ENCODE data around the gene CLSTN2. TPM values are rescaled to one million over a fixed set of nuclear protein-coding genes. Genes with fewer than 3 reads are reported as not detected.

The CLSTN2 gene
- total and polyA plus RNA-seq, 2 of the 8 experiments (the other 6 are each of a cell fraction or from before 2014, with no cell fraction given): 0.39 to 0.52 TPM

DNA sequence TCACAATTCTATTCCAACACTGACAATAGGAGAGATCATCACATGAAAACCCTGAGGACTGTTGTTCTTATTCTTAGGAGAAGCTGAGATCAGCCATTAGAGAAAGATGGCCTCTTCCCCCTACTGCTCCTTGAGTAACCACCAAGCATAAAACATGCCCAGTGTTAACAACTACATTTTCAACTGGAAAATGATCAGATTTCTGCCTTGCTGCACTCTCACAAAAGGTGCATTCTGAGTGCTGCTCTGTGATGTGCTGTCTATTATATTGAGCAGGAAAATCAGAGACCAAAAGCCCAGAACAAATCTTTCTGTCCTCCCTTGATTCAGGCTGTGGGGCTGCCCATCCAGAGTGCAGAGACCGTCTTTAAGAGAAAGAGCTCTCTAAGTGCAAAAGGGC is 438.2 kb downstream of the CLSTN2 start (continued):
- no peak for TF ChIP-seq FOSL1 (IDR thresholded peaks at IDR 0.05; ENCODE audit: insufficient read depth, low read depth, low read length)
- no peak for TF ChIP-seq SIRT6 (IDR thresholded peaks at IDR 0.05; ENCODE audit: low read length)

Measured in H1 (cell line).